Hematopoietic multipotent progenitor cell treated with erythropoietin and hydrocortisone succinate and interleukin-3 and kit ligand, for 4 days (in vitro differentiated cells): ENCODE measurements around the gene LRP10.

Source experiments
- DNase-seq: peaks from one replicate; pipeline ENCODE4 v3.0.0-alpha.2; 2015

LRP10 gene

GRCh38 chr14:22925513-22925912, 54.0 kb downstream of the LRP10 start:
- no peak for DNase-seq

- DNase-seq = no peak
Measured at GRCh38 chr14:22926316-22926715, 54.8 kb downstream of the LRP10 start.

GRCh38 chr14:22928237-22929103, 56.9 kb downstream of the LRP10 start:
- DNase-seq = peak; percentile 55

- DNase-seq = peak; percentile 100
Measured at GRCh38 chr14:22929104-22929960, 57.8 kb downstream of the LRP10 start, which contains the start of gene PRMT5. Gene PRMT5, minus strand, starts transcription at chr14:22929376. Its CDS starts 15 bp downstream, at chr14:22929361.

GRCh38 chr14:22929961-22930364, 58.4 kb downstream of the LRP10 start:
- no peak for DNase-seq
